Cardiac fibroblast (primary cell): ENCODE data around the gene PRIMPOL.
A peak's percentile ranks its signal among the peaks of the same experiment; 100 is the strongest.
"Not testable (repeated sequence)": the region's sequence is repeated elsewhere in the genome, so short reads cannot be mapped to it uniquely, and the experiment has no call there.

Source experiments
- DNase-seq, 2 donors: peaks; one replicate each; pipeline versions ENCODE4 v3.0.0 to v3.0.0-alpha.2; 2010; ENCODE audit warnings: low read depth in 2 of 2
- H3K4me3 ChIP-seq, 2 donors: replicated peaks in 1 of 2; 1 replicate in 1 of 2; 2 replicates in 1 of 2; pipeline ENCODE4 v1.5.1; 2011; ENCODE audit warnings: low read depth in 2 of 2, low read length in 2 of 2, mild to moderate bottlenecking in 2 of 2, moderate library complexity in 1 of 2
- TF ChIP-seq, protein P1 (sequence below): IDR thresholded peaks from one replicate; pipeline ENCODE4 v1.5.1; 2011; ENCODE audit warnings: low read depth, mild to moderate bottlenecking, low read length, inconsistent platforms

Gene PRIMPOL

DNA sequence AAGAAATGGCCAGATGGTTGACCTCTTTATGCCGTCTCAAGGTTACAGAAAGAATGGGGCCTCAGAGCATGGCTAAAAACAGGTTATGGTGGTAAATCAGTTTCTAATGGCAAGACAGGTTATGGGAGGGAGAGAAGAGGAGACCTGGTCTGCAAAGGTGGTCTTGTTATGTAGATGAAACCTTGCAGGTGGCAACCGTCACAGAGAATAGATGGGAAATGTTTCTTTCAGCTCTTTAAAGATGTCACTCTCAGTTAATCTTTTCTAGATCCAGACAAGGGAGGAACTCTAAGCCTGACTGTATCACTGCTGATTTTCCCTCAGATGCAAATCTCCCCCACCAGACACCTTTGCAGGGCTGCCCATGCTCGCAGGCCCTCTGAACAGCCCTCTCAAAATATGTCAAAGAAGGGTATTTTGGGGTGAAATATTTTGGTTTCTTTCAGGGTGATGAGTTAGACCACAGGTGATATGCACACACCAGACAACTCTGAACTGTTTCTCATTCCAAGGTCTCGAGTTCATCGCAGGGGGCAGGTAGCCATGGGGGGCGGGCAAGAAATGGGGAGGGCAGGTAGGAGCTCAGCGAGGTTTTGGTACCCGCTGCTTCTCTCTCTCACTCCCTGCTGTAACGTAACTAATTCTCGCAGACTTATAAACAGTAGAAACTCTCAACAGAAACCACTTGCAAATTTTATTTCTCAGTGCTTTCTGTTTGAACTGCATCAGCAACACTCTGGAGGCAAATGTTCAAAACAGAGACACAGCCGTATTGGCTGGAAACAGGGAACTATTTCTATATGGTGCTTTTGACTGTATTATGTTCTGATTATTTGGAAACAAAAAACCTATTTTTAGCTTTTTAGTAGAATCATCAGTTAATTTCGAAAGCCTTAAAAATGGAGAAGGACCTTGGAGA lies 32.6 kb upstream of the PRIMPOL start:
- H3K4me3 ChIP-seq = no peak overlapping the region
- no peak for DNase-seq
- TF ChIP-seq, protein P1, sequence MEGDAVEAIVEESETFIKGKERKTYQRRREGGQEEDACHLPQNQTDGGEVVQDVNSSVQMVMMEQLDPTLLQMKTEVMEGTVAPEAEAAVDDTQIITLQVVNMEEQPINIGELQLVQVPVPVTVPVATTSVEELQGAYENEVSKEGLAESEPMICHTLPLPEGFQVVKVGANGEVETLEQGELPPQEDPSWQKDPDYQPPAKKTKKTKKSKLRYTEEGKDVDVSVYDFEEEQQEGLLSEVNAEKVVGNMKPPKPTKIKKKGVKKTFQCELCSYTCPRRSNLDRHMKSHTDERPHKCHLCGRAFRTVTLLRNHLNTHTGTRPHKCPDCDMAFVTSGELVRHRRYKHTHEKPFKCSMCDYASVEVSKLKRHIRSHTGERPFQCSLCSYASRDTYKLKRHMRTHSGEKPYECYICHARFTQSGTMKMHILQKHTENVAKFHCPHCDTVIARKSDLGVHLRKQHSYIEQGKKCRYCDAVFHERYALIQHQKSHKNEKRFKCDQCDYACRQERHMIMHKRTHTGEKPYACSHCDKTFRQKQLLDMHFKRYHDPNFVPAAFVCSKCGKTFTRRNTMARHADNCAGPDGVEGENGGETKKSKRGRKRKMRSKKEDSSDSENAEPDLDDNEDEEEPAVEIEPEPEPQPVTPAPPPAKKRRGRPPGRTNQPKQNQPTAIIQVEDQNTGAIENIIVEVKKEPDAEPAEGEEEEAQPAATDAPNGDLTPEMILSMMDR = no peak

DNA sequence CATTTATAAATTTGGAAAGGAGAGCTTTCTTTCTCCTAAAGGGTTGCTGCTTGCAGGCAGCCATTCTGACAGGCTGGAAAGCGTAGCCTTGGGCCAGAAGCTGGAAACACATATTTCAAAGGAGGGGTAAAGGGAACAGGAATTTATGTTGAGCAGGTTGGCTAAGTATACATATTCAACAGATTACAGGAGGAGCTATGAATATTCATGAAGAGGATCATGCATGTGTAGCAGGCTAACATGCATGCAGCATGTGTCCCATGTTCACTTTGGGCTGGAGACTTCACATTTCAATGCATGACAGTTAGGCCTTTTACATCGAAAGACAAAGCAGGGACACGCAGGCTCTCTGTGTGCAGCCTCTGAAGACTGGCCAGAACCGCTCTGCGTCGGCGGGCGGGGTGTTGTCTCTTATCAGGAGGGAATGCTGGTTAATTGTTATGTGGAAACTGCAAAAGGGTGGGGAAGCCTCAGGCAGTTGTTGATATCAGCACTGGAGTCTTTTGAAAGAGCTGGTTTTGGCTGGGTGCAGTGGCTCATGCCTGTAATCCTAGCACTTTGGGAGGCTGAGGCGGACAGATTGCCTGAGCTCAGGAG lies 31.8 kb upstream of the PRIMPOL start:
- DNase-seq = peak in 1 of 2 donors; percentile 56
- TF ChIP-seq, protein P1 = no peak
- H3K4me3 ChIP-seq = no peak overlapping the region

DNA sequence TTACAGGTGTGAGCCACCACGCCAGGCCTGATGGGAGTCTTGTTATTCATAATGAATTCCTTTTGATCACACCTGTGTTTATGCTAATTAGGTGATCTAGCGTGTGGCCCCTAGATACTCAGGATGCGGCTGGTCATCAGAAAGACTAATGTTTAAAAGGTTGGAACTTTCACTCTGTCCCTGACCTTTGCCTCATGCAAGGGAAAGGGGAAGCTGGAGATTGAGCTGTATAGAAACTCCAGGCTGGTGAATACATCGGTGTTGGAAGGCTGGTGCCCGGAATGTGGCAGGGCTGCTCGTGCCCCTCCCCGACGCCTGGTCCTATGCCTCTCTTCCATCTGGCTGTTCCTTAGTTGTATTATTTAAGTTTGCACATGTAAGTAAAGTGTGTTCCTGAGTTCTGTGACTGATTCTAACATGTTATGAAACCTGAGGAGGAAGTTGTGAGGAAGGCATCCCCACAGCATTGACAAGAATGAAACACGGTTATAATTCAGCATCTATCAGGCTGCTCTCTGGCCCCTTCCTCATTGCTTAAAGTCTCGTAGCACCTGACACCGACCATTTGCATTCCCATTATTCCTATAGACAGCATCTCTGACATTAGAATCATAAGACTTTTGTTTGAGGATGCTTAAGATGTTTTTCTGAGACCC lies 29.2 kb upstream of the PRIMPOL start:
- H3K4me3 ChIP-seq = no peak overlapping the region
- no peak for DNase-seq
- TF ChIP-seq, protein P1 = no peak

DNA sequence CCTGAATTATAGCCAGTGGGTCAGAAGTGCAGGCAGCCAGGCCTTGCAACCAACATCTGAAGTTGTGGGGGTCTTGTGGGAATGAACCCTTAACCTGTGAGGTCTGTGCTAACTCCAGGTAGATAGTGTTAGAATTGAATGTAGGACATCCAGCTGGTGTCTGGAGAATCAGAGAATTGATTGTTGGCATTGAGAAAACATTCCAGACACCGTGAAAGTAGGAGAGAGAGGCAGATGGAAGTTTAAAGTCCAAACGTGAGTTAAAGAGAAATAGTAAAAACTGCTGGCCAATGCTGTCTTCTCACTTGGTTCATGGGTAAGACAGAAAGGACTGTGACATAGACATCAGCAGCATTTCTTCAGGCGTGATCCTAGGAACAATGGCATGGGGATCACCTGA lies 28.0 kb upstream of the PRIMPOL start:
- TF ChIP-seq, protein P1 = no peak
- no peak overlapping the region for H3K4me3 ChIP-seq
- no peak for DNase-seq

DNA sequence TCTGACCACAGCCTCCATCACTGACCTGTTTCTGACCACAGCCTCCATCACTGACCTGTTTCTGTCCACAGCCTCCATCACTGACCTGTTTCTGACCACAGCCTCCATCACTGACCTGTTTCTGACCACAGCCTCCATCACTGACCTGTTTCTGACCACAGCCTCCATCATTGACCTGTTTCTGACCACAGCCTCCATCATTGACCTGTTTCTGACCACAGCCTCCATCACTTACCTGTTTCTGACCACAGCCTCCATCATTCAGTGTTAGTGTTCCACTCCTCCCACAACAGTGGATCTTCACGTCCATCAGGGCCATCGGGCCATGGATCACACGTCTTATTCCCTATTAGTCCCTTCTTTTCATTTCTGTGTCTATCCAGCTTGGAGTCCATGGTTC lies 25.0 kb upstream of the PRIMPOL start:
- DNase-seq, H3K4me3 ChIP-seq: not testable (repeated sequence)

DNA sequence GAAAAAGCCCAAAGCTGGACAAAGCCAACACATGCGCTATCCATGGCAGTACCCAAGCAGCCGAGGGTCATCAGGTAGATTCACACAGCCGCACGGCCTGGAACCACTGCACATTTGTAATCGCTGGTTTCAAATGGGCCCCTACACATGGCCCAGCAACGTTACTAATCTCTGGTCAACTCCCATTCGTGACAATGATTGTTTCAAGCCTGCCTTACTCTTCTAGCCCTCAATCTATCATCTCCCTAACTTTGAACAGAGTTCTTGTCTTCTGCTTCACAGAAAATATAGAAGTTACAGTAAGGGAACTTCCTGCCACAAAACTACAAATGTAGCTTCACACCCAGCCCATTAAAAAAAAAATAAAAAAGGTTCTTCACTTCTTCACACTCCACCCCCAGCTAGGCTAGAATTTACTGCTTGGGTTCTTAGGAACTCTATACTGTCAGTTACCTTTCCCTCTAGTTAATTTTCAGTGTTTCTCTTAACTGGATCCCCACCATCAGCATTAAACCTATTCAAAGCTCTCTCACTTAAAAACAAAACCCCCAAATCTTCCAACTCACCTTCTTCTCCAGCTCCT lies 24.5 kb upstream of the PRIMPOL start:
- no peak for DNase-seq
- H3K4me3 ChIP-seq = no peak overlapping the region
- TF ChIP-seq, protein P1 = no peak

DNA sequence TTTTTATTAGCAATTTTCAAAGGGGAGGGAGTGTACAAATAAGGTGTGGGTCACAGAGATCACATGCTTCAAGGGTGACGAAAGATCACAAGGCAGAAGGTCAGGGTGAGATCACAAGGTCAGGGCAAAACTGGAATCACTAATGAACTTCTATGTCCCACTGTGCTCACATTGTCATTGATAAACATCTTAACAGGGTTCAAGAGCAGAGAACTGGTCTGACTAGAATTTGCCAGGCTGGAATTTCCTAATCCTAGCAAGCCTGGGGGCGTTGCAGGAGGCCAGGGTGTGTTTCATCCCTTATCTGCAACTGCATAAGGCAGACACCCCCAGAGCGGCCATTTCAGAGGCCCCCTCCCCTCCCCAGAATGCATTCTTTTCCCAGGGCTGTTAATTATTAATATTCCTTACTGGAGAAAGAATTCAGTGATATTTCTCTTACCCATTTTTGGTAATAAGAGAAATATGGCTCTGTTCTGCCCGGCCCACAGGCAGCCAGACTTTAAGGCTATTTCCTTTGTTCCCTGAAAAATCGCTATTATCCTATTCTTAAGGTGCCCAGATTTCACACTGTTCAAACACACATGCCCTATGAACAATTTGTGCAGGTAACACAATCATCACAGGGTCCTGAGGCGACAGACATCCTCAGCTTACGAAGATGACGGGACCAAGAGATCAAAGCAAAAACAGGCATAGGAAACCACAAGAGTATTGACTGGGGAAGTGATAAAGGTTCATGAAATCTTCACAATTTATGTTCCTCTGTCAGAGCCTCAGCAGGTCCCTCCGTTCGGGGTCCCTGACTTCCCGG lies 23.5 kb upstream of the PRIMPOL start:
- not testable (repeated sequence) for DNase-seq, H3K4me3 ChIP-seq
